Measurements from ENCODE around the gene RSPH10B. TPM values are rescaled to one million over a fixed set of nuclear protein-coding genes. Genes with fewer than 3 reads are reported as not detected.
"Not testable (repeated sequence)": the region's sequence is repeated elsewhere in the genome, so short reads cannot be mapped to it uniquely, and the experiment has no call there.

The RSPH10B gene
- total and polyA plus RNA-seq, 10 donors, result 0.30 to 7.1 (median 1.2) TPM

DNA sequence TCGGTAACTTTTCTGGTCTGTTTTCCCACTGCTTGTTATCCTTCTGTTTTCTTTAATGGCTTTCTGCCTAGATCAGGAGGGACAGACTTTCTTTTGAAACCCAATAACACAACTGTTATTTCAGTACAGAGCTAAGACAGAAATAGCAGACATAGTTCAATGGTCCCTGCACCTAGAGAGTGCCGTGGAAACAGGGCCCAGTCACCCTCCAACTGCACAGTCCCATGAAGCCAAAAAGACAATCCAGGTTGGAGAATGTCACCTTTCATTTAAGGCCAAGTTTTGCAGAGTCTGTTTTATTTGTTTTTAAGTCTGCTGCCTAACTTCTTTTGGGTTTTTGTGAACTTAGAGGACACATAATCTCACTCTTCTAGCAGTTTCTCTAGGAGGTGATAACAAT lies 41.1 kb upstream of the RSPH10B start:
- TF ChIP-seq POLR2AphosphoS5 (IDR thresholded peaks at IDR 0.05), result no peak
- TF ChIP-seq POLR2A (IDR thresholded peaks at IDR 0.05), result no peak
- TF ChIP-seq, protein P1, sequence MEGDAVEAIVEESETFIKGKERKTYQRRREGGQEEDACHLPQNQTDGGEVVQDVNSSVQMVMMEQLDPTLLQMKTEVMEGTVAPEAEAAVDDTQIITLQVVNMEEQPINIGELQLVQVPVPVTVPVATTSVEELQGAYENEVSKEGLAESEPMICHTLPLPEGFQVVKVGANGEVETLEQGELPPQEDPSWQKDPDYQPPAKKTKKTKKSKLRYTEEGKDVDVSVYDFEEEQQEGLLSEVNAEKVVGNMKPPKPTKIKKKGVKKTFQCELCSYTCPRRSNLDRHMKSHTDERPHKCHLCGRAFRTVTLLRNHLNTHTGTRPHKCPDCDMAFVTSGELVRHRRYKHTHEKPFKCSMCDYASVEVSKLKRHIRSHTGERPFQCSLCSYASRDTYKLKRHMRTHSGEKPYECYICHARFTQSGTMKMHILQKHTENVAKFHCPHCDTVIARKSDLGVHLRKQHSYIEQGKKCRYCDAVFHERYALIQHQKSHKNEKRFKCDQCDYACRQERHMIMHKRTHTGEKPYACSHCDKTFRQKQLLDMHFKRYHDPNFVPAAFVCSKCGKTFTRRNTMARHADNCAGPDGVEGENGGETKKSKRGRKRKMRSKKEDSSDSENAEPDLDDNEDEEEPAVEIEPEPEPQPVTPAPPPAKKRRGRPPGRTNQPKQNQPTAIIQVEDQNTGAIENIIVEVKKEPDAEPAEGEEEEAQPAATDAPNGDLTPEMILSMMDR (IDR thresholded peaks at IDR 0.05 in 8 of 11, conservative IDR thresholded peaks at IDR 0.05 in 3 of 11), result no peak
- intact Hi-C loops (cut with DNase I; ENCODE audit: low total_unique reads), result no loop called here
- H3K36me3 ChIP-seq, result peaks cover 0 to 46% (median 13%) of the 10 kb centered on the region in 6 donors
- peaks cover 13 to 53% (median 31%) of the 10 kb centered on the region in 6 donors for H3K4me1 ChIP-seq
- no peaks in the 10 kb centered on the region for H3K27me3 ChIP-seq (replicated peaks in 1 of 7)
- no peak overlapping the region for H3K4me3 ChIP-seq
- WGBS, 5 donors, result 82 to 93% (median 84%) methylated on average over 2 of the region's 2 CpGs
- no peaks in the 10 kb centered on the region for H3K9me3 ChIP-seq
- H3K27ac ChIP-seq, result no peak overlapping the region
- DNase-seq, result no peak

DNA sequence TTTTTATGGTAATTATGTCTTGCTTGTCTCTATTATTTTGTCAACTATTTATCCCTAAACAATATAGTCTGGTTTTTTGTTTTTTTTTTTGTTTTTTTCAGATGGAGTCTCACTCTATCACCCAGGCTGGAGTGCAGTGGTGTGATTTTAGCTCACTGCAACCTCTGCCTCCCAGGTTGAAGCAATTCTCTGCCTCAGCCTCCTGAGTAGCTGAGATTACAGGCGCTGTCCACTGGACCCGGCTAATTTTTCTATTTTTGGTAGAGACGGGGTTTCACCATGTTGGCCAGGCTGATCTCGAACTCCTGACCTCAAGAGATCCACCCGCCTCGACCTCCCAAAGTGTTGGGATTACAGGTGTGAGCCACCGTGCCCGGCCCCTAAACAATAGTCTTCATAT lies 39.9 kb upstream of the RSPH10B start:
- peak overlapping the region in 2 of 8 donors; percentile 72 to 84 for H3K4me3 ChIP-seq
- intact Hi-C loops (cut with DNase I; ENCODE audit: low total_unique reads); DNase-seq; H3K9me3 ChIP-seq; H3K27me3 ChIP-seq (replicated peaks in 1 of 7): not testable (repeated sequence)
- peak overlapping the region in 3 of 8 donors; percentile 94 to 95 (median 94) for H3K27ac ChIP-seq
- 83 to 98% (median 87%) methylated on average over 8 of the region's 8 CpGs for WGBS, 5 donors
- H3K36me3 ChIP-seq, result peaks cover 0 to 37% (median 2%) of the 10 kb centered on the region in 6 donors
- H3K4me1 ChIP-seq, result peaks cover 13 to 56% (median 32%) of the 10 kb centered on the region in 6 donors

GRCh38 chr7:6008668-6009611 lies 38.5 kb upstream of the RSPH10B start, which contains the start of the genes AIMP2 and PMS2:
TSS of gene AIMP2 (plus strand) at chr7:6009272. CDS start at chr7:6009364, 92 bp downstream.
TSS of gene PMS2 (minus strand) at chr7:6009049. CDS start at chr7:6009019, 30 bp downstream.
- Histone ChIP-seq H3K36me3 (peaks cover 0 to 44% (median under 1%) of the 10 kb centered on the region in 6 donors), H3K9me3 (no peaks in the 10 kb centered on the region), H3K27ac (peak within 1 kb of the TSS; percentile 80 to 96 (median 92)), H3K4me3 (peak within 1 kb of the TSS; percentile 72 to 91 (median 84)), H3K27me3 (replicated peaks in 1 of 7) (no peaks in the 10 kb centered on the region), H3K4me1 (peaks cover 13 to 56% (median 32%) of the 10 kb centered on the region in 6 donors)
- TF ChIP-seq POLR2AphosphoS5 (IDR thresholded peaks at IDR 0.05) (peak; percentile 91 to 94 (median 93)), POLR2A (IDR thresholded peaks at IDR 0.05) (peak in 1 of 3 donors; percentile 45)
- TF ChIP-seq, protein P1 (IDR thresholded peaks at IDR 0.05 in 8 of 11, conservative IDR thresholded peaks at IDR 0.05 in 3 of 11), result peak in 7 of 11 experiments; percentile 8 to 44 (median 19)
- intact Hi-C loops (cut with DNase I; ENCODE audit: low total_unique reads), result no loop called here
- DNase-seq, result peak; percentile 97
- 0 to 1% (median 1%) methylated on average over 61 to 84 of the region's 84 CpGs for WGBS, 5 donors

DNA sequence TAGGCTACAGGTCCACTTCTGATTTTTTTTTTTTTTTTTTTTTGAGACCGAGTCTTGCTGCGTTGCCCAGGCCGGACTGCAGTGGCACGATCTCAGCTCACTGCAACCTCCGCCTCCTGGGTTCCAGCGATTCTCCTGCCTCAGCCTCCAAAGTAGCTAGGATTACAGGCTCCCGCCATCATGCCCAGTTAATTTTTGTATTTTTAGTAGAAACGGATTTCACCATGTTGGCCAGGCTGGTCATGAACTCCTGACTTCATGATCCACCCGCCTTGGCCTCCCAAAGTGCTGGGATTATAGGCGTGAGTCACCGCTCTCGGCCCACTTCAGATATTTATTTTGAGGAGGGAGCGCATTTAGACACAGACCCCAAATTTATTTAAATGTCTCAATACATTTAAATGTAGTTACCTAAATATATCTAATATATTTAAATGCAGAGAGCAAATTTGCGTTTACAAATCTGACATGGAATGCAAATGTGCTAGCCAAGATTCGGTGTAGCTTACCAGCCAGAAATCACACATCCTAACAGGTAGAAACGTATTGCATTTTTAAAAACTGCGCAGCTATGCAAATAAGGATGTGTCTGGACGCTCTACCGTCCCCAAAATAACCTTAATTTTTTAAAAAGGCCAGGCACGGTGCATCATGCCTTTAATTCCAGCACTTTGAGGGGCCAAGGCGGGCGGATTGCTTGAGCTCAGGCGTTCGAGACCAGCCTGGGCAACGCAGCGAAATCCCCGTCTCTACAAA lies 37.5 kb upstream of the RSPH10B start:
- peaks cover 0 to 48% (median 7%) of the 10 kb centered on the region in 6 donors for H3K36me3 ChIP-seq
- 44 to 49% (median 45%) methylated on average over 27 of the region's 27 CpGs for WGBS, 5 donors
- H3K27me3 ChIP-seq (replicated peaks in 1 of 7); H3K9me3 ChIP-seq; DNase-seq; intact Hi-C loops (cut with DNase I; ENCODE audit: low total_unique reads): not testable (repeated sequence)
- H3K27ac ChIP-seq, result peak overlapping the region; percentile 80 to 96 (median 92)
- H3K4me1 ChIP-seq, result peaks cover 13 to 56% (median 32%) of the 10 kb centered on the region in 6 donors
- peak overlapping the region; percentile 72 to 91 (median 84) for H3K4me3 ChIP-seq
